Activated CD4-positive, alpha-beta T cell treated with anti-CD3 and anti-CD28 coated beads, Interleukin-2, Interleukin-4, amounts not matched to agents 100 ng/mL and 50 ng/mL, durations not matched to agents 16 hours and 8 hours (primary cell): Measurements from ENCODE around the gene ENTREP1.
"Not testable (repeated sequence)": the region's sequence is repeated elsewhere in the genome, so short reads cannot be mapped to it uniquely, and the experiment has no call there.

ENCODE experiments used
- DNase-seq: peaks from one replicate; pipeline ENCODE4 v3.0.0-alpha.2; 2020; ENCODE audit warnings: low spot score

Gene ENTREP1

GRCh38 chr9:69411931-69412740 is 87.1 kb downstream of the ENTREP1 start:
- DNase-seq: no peak

GRCh38 chr9:69412741-69413150 is 87.7 kb downstream of the ENTREP1 start:
- DNase-seq: no peak

- no peak for DNase-seq
Observed at GRCh38 chr9:69420611-69421270, 95.7 kb downstream of the ENTREP1 start.

DNA sequence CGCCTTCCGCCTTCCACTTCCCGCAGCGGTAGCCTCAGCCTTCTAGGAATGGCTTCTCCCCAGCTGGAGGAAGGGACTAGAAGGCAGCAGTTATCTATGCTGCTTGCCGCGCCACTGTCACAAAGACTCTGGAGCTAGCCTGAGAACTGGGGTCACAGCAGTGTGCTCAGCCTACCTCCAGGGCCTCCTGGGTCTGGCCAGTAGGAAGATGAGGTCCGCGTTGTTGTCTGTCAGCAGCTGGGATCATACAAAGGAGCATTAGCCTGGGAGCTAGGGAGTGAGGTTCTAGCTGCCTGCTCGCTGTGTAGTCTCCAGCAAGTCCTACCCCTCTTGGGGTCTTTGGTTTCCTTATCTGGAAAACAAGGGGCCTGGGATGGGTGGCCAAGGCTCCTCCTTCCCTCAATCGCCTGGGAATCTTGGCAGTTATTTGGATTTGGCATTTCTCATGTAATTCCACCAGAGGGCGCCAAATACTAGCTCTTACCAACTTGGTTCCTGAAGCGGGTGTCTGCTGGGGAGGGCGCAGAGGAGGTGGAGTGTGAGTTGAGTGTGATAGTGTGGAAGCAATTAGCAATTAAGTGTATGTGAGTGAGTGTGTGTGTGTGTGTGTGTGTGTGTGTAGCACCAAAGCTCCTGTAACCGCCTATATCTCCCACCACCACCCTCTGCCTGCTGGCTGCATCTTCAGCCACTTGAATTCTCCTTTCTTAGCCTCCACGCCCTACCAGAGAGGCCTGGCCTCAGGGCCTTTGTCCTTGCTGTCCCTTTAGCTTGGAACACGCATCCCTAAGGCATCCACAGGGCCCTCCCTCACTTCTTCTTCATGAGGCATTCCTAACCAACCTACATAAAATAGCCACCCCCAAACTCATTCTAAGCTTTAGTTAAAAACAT is 97.1 kb downstream of the ENTREP1 start:
- DNase-seq: peak; percentile 58

- no peak for DNase-seq
Observed at GRCh38 chr9:69425136-69425801, 100.3 kb downstream of the ENTREP1 start.

DNA sequence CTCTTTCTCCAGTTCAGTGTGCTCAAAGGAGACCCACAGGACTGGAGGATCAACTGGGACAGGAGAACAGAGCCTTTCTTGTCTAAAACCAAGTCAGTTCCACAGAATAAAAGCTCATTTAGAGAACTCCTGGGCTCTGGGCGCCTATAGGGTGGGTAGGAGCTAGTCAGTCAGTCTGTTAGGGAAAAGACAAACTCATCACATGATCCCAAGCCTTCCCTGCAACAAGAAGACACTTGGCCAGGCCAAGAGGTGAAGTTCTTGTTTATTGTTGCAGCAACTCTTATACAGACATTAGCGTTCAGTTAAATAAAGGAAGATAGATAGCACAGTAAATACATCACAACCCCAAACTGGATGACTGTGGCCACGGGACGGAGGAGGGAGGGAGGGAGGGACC is 102.3 kb downstream of the ENTREP1 start:
- no peak for DNase-seq

DNA sequence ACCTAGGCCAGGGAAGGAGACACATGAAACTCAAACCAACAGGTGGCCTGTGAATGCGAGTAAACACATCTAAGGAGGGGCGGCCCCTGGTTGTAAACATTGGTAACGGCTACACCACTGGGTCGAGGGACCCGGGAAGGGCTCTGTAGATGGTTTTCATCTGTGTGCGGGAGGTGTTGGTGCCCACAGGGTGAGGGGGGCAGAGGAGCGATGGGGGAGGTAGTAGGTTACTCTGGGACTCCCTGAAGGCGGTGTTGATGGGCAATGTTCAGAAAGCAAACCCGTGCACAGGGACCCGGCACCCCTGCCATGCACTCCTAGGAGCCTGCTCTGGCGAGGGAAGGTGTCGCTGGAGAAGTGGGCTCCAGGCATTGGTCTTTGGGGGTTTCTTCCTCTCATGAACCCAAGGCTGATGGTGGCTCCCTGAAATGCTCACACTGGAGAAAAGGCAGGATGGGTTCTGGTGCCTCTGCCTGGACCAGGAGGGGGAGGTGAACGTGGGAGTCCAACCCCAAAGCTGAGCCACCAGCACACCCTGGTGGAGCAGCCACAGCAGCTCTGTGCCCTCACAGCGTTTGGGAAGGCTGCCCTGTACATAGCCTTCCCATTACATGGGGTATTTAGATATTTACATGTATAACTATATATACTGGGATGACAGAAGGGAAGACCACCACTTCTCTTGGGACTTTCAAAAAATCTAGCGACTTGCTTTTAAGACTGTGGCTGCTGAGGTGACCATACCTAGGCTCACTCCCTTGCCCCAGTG is 103.2 kb downstream of the ENTREP1 start:
- no peak for DNase-seq

- DNase-seq: no peak
Observed at GRCh38 chr9:69429281-69429680, 104.3 kb downstream of the ENTREP1 start.

- no peak for DNase-seq
Observed at GRCh38 chr9:69430206-69430605, 105.2 kb downstream of the ENTREP1 start.

- DNase-seq: no peak
Observed at GRCh38 chr9:69431203-69431602, 106.2 kb downstream of the ENTREP1 start.

DNA sequence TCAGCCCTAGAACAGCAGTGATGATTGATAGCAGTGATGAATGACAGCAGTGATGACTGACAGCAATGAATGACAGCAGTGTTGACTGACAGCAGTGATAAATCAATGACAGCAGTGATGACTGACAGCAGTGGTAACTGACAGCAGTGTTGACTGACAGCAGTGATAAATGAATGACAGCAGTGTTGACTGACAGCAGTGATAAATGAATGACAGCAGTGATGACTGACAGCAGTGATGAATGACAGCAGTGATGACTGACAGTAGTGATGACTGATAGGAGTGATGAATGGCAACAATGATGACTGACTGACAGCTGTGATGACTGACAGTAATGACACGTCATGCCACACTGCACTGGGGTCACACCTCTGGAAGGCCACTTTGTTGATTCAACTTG is 106.8 kb downstream of the ENTREP1 start:
- DNase-seq: no peak

DNA sequence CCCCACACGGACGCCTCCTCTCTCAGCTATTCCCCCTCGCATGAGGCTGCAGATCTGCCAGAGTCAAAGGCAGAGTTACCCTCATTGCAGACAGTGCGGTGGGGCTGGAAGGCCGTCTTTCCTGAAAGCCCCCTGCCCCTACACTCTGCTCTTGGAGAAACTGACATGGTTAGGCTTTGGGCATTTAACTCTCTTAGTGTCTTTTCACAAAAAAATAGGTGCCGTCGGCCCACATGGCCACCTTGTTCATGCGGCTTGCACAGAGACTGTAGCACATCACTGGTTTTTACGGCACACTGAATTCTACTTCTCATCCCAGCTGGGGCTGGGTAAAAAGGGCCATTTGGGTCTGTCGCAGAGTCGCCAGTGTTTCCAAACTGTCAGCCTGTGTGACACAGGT is 107.6 kb downstream of the ENTREP1 start:
- no peak for DNase-seq

- DNase-seq: no peak
Observed at GRCh38 chr9:69433392-69433791, 108.4 kb downstream of the ENTREP1 start.

GRCh38 chr9:69433968-69434367 is 109.0 kb downstream of the ENTREP1 start:
- no peak for DNase-seq

GRCh38 chr9:69439654-69440053 is 114.6 kb downstream of the ENTREP1 start:
- not testable (repeated sequence) for DNase-seq

DNA sequence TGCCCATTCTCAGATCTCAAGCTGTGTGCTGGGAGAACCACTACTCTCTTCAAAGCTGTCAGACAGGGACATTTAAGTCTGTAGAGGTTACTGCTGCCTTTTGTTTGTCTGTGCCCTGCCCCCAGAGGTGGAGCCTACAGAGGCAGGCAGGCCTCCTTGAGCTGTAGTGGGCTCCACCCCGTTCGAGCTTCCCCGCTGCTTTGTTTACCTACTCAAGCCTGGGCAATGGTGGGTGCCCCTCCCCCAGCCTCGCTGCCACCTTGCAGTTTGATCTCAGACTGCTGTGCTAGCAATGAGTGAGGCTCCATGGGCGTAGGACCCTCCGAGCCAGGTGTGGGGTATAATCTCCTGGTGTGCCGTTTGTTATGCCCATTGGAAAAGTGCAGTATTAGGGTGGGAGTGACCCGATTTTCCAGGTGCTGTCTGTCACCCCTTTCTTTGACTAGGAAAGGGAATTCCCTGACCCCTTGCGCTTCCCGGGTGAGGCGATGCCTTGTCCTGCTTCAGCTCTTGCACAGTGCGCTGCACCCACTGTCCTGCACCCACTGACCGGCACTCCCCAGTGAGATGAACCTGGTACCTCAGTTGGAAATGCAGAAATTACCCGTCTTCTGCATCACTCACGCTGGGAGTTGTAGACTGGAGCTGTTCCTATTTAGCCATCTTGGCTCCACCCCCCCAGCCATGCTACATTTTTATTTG is 115.4 kb downstream of the ENTREP1 start:
- not testable (repeated sequence) for DNase-seq
